ENCODE measurements around the gene GHRHR.

Gene GHRHR

DNA sequence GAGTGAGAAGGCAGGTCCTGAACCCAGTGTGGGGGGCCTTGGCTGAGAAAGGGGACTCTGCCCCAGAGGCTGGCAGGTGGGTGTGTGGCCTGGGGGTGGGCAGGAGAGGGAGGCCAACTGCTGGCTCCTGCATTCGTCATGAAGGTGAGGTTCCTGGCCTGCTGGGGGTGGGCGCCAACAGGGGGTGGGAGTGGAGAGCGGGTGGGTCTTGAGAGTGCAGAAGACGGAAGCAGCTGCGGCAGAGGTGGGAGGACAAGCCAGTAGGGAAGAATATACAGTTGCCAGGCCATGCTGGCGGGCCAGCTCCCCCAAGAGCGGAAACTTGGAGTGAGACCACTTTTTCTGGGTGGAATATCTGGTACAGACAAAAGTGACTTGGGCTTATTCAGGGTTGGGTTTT is 23.4 kb downstream of the GHRHR start:
- DNase-seq: no peak

DNA sequence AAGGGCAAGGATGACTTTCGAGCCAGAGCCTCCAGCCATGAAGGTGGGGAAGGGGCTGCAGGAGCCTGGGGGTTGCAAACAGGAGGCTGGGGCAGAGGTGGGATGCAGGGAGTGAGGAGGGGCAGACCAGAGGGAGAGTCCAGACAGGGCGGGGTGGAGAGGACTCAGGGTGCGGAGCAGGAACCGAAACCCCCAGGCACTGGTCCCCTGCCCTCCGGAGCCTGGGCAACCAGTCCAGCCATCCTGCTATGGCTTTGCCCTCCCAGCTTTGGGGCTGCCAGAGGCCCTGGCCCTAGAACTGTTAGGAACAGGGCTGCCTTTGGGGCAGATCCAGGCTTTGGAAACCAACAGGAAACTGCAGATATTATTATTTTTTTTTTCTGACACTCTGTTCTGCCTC is 24.2 kb downstream of the GHRHR start:
- DNase-seq: no peak

GRCh38 chr7:30988351-30989005 is 24.7 kb downstream of the GHRHR start:
- DNase-seq: no peak

- no peak for DNase-seq
These were observed 25.5 kb downstream of the GHRHR start for GRCh38 chr7:30989008-30989823.

- DNase-seq: no peak
These were observed 26.3 kb downstream of the GHRHR start for GRCh38 chr7:30989824-30990672.

GRCh38 chr7:30990673-30991170 is 27.0 kb downstream of the GHRHR start:
- no peak for DNase-seq

GRCh38 chr7:30992414-30992813 is 28.7 kb downstream of the GHRHR start:
- DNase-seq: no peak

- no peak for DNase-seq
These were observed 30.7 kb downstream of the GHRHR start for GRCh38 chr7:30994206-30995100.

- DNase-seq: no peak
These were observed 31.8 kb downstream of the GHRHR start for GRCh38 chr7:30995536-30995935.

DNA sequence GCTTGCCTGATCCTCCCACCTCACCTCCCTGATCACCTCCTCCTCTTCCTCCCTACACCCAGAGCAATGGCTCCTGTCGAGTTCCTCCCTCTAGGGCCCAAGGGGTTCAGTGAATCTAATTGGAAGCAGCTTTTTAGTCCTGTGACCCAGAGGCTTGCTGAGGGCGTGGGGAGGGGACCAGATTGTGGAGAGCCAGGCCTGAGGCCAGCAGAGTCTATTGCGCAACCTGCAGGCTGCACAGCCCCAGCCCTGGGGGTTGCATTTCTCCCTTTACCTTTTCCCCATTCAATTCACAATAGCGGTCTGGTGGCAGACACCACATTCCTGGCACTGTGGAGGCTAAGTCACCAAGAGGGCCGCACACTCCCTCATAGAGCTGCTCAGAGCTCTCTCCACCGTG is 32.5 kb downstream of the GHRHR start:
- no peak for DNase-seq

DNA sequence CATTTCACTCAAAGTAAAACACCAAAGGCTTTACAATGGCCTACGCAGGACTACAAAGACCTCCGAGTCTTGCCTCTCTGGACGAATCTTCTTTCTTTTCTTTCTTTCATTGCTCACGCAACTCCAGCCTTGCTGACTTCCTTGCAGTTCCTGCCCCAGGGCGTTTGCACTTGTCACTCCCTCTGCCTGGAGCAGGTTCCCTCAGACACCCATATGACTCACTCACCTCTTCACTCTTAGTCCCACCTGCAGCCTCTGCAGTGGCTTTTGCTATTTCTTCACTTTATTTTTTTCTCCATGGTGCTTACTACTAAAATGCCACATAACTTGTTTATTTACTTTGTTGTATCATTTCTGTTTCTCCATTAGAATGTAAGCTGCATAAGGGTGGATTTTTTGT is 33.1 kb downstream of the GHRHR start:
- DNase-seq: no peak

DNA sequence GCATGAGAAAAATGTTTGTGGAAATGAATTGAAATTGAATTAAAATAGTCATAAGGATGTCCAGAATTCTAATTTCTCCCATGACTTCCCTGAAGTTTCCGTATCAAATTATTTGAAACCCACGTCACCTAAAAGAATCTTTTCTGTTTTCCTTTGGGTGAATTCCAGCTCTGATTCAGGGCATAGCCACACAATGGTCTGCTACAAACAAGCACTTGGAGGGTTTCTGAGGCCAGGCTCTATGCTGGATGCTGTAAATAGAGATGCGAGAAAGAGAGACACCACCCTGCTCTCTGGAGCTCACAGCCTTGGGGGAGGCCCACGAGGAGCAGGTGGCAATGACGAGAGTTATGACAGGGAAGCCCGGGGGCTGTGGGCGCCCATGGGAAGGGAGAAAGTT is 33.6 kb downstream of the GHRHR start:
- no peak for DNase-seq

DNA sequence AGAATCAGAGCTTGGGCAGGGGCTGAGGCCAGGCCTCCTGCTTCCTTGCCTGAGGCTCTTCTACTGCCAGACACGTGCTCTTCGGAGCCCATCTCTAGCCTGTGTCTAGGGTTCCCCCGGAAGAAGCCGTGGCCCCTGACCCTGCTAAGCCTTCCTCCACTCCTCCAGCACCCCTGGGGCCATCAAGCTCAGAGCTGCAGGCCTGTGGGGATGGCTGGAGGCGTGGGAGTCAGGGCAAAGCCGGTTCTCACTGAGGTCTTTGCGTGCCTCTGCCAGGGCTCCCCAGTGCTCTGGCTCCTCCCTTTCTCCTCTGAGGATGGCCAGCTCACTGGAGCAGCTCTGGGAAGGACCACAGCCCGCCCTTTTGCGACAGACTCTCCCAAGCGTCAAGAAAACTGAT is 34.4 kb downstream of the GHRHR start:
- no peak for DNase-seq

DNA sequence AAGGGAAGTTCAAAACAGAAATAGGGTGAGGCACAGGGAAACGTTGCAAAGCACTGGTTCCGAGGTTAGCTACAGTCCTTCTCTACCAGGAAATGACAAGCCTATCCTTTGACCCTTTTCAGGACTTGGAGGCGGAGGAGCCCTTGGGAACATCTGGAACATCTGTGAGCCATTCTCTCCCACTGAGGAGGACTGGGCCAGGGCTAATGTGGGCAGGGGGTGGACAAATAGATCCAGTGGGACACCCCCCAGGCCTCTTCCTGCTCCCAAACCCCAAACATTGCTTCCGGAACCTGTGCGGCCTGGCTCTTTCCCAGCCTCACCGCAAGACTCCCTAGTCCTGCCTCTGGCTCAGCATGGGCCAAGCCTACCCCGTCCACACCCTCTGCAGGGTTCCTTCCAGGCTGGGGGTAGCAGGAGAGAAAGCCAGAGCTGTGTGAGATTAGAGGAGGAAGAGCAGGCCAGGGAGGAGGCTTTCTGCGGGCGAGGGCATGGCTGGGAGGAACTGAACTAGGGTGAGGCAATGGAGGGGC is 36.5 kb downstream of the GHRHR start:
- DNase-seq: no peak

- DNase-seq: no peak
These were observed 37.0 kb downstream of the GHRHR start for GRCh38 chr7:31000779-31001178.

DNA sequence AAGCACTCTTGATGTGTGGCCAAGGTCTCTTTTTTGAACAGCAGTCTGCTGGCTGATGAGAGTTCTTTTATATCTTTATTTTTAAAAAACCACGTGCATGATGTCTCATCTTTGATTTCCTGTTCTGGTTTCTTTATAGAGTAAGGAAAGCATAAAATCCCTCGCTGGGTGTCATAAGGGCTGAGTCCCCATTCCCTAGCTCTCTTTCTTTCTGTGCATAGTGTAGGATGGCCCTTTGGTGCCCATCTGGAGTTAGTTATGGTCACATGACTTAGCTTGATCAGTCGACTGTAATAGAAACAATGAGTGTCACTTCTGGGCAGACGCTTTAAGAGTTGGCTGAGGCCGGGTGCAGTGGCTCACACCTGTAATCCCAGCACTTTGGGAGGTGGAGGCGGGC is 38.5 kb downstream of the GHRHR start:
- no peak for DNase-seq

GRCh38 chr7:31003097-31003496 is 39.3 kb downstream of the GHRHR start:
- no peak for DNase-seq

DNA sequence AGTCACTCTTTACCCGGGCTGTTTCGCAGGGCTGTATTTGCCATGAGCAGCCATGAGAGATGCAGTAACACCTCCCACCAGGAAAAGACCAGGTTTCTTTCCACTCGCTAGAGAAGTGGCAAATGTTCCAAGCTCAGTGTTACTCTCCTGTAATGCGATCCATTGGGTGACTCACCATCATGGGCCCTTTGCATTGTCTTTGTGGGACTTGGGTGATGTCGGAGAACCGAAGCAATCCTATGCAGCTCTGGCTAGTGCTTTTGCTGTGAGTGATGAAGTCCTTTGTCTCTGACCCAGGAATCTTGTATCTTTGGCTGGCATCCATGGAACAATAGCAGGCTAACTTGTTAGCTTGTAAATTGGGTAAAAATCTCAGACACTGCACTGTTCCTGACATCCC is 40.0 kb downstream of the GHRHR start:
- no peak for DNase-seq

DNA sequence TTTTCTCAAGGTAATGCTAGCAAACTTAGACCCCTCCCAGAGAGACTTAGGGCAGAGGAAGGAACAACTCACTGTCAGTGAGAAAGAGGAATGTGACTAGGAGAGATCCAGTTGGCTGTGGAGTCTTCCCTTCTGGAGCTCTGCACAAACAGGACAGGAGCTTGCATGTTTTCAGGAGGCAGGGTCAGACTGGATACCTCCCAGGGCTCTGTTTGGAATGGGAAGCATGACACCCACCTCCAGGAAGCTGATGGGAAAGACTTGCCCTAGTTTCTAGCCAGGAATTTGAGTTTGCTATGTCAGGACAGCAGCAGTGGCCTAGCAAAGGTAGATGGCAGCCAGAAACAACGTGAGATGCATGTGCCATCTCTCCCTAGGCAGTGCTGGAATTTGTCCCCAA is 40.6 kb downstream of the GHRHR start:
- DNase-seq: no peak

DNA sequence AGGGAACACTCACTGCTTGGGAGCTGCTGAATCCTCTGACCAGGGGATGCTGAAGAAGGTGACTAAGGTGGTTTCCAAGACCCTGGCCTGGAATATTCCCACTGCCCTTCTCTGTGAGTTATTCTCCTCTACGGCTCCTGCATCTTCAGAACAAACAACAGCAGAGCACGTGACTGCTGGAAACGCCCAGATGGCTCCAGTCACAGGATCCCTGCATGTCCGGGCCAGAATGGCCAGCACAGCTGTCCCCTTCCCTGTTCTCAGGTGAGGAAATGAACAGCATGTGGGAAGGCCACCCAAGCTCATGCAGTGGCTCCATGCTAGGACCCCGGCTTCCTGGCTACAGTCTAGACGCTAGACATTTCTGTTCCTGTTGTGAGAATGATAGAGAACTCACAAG is 43.1 kb downstream of the GHRHR start:
- no peak for DNase-seq

GRCh38 chr7:31007634-31008033 is 43.9 kb downstream of the GHRHR start:
- no peak for DNase-seq

DNA sequence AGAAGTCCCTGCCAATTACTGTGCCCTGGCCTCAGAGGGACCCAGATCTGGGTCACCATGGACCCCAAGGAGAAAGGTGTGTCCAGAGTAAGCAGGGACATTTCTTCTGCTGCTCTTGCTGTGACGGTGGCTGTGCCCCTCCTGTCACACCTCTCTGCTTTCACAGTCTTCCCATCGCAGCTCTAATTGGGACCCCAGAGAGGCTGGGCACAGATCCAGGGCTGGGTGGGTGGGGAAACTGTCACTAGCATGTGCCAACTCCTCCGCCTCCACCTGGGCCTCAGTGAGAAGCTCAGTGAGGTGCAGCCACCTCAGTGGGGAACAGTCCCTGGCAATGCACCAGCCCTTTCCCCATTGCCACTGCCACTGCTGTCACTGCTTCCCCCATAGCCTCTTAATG is 51.1 kb downstream of the GHRHR start:
- no peak for DNase-seq

Data from NCI-H510A treated with DMSO at 0.1 percent for 48 hours (cell line).